DMS79 treated with DMSO at 0.1 percent for 48 hours (cell line): ENCODE results near the gene OLIG1.

Experiments
- DNase-seq: peaks from one replicate; lab custom pipeline; 2025; lab: John Stamatoyannopoulos, UW

The OLIG1 gene

DNA sequence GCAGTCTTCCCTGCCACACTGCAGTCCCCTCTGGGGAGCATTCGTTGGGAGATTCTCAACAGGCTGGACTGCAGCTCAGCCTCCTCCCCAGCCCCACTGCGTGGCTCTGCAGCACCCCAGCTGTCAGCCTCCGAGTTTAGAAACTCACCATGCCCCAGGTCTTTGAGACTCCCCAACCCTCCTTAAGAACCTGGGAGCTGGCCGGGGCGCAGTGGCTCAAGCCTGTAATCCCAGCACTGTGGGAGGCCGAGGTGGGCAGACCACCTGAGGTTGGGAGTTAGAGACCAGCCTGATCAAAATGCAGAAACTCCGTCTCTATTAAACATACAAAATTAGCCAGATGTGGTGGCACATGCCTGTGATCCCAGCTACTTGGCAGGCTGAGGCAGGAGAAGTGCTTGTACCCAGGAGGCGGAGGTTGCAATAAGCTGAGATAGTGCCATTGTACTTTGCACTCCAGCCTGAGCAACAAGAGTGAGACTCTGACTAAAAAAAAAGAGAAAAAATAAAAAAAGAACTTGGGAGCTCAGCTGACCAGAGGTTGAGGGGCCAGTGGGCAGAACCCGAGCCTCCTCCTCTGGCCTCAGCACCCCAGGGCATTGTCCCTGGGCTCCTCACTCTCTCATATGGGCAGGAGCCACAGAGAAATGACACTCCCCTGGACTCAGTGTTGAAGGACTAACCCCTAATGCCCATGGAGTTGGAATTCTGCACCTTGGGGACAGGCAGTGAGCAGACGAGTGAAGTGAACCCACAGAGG lies 38.6 kb upstream of the OLIG1 start:
- DNase-seq: no peak

DNA sequence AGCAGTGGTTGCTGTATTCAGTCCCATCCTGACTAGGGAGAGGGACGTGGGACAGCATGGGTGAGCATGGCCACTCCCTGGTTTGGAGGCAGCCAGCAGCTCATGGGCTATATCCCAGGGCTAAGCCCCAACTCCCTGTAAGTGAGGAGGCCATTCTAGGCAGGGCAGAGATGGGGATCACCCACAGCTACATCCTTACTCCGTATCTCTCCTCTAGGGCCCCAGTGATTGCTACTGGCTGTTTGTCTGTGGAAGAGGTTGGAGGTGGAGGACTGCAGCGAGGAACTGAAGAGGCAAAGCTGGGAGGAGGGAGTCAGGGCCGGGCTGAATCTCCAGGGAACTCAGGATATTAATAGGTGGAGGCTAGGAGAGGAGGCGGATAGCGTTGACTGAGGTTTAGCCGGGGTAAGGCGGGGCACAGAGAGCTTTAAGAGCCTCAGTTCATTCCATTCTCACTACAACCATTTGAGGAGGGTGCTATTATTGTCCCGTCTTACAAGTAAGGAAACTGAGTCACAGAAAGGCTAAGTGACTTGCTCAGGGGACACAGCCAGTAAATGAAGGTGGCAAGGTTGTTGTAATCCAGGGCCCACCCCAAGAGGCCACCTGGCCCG lies 37.4 kb upstream of the OLIG1 start:
- no peak for DNase-seq

DNA sequence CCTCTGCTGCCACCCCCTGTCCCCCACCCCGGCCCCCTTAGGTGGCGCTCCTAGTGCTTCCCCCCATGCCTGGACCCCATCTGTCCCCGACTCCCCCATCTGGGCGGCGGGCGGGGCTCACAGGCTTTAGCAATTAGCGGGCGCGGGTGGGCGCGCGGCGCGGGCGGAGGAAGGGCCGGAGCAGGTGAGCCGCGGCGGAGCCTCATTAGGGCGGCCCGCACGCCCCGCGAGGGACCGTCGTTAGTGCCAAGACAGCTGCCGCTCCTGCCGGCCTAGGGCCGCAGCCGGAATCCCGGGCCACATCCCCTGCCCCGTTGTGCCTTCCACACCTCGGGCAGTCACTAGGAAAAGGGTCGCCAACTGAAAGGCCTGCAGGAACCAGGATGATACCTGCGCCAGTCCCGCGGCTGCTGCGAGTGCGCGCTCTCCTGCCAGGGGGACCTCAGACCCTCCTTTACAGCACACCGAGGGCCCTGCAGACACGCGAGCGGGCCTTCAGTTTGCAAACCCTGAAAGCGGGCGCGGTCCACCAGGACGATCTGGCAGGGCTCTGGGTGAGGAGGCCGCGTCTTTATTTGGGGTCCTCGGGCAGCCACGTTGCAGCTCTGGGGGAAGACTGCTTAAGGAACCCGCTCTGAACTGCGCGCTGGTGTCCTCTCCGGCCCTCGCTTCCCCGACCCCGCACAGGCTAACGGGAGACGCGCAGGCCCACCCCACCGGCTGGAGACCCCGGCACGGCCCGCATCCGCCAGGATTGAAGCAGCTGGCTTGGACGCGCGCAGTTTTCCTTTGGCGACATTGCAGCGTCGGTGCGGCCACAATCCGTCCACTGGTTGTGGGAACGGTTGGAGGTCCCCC lies 36.6 kb upstream of the OLIG1 start:
- DNase-seq: no peak

DNA sequence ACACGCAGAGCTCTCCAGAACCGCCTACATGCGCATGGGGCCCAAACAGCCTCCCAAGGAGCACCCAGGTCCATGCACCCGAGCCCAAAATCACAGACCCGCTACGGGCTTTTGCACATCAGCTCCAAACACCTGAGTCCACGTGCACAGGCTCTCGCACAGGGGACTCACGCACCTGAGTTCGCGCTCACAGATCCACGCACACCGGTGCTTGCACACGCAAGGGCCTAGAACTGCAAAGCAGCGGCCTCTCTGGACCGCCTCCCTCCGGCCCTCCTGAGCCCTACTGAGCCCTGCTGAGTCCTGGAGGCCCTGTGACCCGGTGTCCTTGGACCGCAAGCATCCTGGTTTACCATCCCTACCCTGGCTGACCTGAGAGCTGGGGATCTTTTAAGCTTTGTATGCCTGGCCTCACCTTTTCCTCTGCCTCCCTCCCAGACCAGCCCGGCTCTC lies 36.0 kb upstream of the OLIG1 start:
- DNase-seq: no peak

DNA sequence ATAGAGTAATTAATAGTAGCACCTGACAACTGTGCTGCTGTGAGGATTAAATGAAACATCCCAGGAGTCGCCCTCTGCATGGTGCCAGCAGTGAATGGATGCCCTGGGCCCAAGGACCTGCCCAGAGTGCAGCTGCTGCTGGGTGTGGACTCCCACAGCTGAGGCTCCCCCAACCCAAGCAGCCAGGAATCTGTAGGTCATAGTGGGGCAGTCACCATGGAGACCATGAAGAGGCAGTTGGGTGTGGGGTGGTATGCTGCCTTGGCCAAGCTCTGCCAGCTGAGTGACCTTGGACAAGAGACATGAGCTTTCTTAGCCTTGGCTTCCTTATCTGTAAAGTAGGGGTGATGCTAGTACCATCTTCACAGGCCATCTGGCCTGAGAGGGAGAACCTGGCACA lies 34.8 kb upstream of the OLIG1 start:
- no peak for DNase-seq

DNA sequence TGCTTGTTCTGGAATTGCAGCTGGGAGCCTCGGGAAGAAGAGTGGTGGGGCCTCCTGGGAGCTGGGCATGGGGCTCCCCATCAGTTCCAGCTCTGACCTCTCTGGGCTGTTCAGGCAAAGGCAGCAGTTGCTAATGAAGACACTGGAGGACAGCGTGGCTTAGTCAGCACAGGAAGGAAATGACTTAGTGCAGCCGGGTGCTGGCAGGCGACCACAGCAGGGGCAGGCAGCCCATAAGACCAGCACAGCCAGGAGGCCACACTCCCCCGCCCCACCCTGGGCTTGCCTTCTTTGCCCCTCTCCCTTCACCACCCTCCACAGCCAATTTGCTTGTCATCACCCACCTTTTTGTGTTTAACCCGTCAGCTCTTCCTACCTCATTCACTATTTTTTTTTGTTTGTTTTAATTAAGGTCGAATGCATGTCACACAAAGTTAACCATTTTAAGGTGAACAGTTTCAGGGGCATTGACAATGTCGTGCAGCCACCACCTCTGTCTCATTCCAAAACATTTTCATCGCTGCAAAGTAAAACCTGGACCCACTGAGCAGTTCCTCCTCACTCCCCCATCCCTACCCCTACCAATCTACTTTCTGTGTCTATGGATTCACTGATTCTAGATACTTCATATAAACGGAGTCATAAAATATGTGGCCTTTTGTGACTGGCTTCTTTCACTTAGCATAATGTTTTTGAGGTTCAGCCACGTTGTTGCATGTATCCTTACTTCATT lies 33.3 kb upstream of the OLIG1 start:
- DNase-seq: no peak

DNA sequence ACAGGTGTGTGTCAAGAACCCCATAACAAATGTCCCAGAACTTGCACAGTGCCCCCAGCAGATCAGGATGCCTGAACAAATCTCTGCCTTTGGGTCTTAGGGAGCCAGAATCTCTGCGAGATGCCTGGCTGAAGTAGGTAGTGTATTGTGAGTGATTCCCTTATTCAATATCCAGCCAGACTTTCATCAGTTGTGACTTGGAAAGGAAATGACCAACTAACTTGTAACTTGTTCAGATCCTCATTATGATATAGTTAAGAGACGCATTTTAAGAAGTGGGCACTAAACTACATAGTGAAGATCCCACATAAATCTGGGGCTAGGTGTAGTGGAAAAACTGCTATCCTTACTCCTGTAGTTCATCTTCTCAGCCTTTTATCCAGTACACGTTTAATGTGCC lies 32.4 kb upstream of the OLIG1 start:
- DNase-seq: no peak

DNA sequence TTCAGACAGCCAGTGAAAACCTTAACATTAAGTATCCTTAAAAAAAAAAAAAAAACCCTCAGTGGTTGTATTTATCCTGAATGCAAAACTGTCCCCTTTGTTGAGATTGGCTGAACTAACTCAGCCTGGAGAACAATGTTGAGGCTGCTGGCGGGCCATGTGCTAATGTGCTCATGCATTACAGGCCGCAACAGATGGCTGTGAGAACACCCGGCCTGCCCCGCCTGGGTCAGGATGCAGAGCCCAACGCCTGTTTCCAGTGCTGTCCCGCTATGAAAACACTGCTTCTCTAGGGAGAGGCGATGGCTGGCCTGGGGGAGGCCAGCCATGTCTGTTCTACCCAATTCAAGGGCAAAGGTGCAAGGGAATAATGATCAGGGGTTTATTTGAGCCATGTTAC lies 30.4 kb upstream of the OLIG1 start:
- DNase-seq: no peak

DNA sequence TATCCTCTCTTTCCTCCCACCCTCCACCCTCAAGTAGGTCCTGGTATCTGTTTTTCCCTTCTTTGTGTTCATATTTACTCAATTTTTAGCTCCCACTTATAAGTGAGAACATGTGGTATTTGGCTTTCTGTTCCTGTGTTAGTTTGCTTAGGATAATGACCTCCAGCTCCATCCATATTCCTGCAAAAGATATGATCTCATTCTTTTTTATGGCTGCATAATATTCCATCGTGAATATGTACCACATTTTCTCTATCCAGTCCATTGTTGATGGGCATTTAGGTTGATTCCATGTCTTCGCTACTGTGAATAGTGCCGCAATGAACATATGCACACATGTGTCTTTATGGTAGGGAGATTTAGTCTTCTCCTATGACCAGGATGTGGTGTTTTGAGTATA lies 29.7 kb upstream of the OLIG1 start:
- no peak for DNase-seq

DNA sequence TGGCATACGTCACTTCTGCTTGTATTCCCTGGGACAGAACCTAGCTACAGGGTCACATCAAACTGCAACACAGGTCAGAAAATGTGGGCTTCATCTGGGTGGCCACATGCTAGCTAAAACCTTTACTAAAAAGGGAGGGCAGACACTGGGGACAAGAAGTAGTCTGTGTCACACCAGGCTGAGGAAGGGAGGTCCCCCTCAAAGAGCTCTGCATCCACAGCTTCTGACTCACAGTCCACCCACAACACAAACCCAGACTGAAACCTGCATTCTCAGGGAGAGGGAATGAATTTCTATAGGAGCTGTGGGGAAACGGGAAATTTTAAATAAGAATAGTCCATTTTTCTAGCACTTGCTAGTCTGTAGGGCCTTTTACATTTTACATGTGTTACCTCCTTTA lies 28.0 kb upstream of the OLIG1 start:
- DNase-seq: no peak

DNA sequence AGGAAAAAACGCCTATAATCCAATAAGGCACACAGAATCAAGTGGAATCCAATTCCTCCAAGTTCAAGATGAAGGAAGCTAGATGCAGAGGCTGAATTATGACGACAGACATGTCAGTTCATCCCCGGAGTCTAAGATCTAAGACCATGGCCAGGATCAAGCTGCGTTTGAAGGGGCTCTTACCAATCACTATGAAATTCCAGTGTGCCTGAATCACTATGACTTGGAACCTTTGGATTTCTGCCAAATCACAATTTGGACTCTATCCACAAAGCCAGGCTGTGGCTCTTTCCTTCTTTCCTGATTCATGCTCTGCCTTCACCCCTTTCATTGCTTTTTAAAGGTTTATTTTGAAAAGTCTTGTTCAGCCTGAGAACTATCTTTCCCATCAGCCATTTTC lies 27.1 kb upstream of the OLIG1 start:
- DNase-seq: peak; percentile 44

DNA sequence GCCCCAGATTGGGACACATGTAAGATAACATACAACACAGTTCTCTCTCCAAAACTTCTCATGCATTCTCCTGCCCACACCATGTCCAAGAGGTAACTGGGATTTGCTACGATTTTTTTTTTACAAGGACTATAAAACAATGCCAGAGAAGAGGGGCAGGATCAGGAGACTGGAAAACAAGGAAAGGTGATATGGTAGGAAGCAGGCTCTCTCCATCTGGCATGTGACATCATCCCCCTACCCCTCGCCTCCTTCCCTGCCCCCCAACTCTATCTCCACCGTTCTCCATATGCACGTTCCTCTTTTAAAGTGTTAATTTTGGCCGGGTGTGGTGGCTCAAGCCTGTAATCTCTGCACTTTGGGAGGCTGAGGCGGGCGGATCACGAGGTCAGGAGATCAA lies 23.5 kb upstream of the OLIG1 start:
- DNase-seq: no peak

DNA sequence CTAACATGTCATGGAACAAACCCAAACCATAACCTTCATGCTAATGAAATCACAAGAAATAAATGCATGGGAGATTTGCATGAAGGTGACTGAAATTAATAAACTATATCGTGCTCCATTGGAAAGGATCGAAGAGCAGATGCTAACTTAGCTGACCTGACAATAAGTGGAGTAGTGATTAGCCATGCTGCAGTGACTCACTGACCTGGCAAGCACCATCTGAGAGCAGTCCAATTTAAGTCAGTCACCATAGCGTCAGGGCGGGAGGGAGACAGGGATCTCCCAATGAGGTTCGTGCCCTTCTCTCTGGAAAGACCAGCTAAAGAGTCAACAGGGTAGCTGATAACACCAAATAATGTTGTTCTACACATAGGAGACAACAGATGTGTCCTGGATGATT lies 22.7 kb upstream of the OLIG1 start:
- DNase-seq: no peak

DNA sequence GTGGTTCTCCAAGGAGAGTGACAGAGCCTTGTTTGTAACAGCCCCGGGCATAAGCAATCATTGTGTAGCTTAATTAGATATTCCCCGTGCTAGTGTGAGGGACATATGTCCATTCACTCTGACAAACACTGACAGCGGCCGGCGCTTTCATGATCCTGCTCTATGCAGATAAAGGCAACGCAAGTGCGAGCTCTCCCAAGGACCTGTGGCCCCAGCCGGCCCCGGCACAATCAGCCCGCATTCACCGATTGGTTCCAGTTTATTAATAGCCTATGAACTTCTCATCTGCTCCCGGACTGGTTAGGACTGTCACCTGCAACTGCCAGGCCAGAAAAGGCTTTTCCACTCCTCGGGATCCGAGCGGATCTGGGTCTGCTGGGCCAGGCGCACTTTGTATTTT lies 18.0 kb upstream of the OLIG1 start:
- no peak for DNase-seq

DNA sequence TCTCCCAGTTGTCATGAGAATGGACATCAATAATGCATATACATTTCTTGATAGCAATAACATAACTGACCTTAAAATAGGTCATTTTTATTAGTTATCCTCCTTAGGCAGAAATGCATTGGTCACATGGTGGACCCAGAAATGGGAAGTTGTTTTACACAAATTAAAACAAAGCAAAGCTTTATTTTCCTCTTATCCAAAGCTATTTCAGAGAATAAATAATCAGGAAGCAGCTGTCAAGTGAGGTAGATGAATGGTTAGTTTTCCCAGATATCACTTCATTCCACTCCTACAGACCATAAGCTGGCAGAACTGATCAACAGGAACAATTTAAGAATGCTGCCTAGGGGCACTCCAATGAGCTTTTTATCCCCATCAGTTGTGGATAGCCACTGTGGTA lies 16.0 kb upstream of the OLIG1 start:
- no peak for DNase-seq

DNA sequence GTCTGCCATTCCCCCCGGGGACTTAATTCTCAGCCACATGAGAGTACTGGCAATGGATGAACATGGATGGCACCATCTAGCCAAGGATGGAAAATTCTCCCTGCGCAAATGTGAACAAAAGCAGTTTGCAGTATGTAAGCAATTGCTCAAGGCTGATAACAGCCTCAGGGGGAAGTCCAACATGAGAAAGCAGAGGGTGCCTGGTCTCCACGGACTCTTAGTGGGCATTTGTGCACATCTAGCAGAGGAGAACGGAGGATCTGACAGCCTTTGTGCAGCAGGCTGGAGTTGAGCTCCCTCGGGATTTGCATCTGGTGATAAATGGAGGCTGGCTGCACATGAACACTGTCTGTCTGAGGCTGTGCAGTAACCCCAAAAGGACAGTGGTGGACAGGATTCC lies 13.9 kb upstream of the OLIG1 start:
- no peak for DNase-seq

DNA sequence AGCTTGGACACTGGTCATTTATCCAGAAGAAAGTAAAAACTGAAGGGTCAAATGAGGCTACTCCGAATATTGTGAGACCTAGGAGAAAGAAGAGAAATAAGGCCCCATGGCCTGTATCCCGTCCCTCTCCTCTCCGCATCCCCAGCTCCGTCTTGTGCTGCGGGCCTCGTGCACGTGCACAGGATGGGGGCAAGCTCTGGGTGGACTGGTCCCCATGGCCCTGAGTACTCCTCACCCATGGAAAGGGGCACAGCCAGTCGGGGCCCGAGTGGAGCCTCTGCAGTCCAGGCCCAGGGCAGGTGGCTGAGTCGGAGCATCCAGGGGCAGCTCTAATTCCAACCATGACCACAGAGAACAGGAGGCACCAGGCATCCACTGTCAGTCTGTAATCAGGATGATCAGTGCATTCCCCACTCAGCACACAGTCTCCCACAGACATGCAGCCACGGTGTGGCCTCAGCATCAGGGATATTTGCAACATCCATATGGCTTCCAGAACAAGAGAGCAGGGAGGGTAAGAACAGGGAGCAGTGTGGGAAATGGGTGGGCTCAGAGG lies 12.5 kb upstream of the OLIG1 start:
- no peak for DNase-seq

DNA sequence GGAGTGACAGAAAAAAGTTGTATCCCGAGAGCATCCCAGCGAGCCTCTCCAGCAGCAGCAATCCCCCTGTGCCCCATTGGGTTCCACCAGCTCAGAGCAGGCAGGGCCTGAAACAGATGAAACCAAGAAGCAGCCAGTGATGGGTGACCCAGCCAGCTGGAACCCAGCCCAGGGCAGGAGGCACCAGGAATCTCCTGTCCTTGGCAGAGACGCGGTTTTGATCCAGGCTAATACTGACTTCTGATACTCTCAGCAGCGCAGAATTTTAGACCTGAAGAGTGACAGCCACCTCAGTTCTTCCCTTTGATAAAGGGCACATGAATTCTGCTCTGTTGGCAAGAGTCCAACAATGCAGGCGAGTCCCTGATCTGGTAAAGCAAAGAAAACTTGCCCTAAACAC lies 11.4 kb upstream of the OLIG1 start:
- DNase-seq: no peak

DNA sequence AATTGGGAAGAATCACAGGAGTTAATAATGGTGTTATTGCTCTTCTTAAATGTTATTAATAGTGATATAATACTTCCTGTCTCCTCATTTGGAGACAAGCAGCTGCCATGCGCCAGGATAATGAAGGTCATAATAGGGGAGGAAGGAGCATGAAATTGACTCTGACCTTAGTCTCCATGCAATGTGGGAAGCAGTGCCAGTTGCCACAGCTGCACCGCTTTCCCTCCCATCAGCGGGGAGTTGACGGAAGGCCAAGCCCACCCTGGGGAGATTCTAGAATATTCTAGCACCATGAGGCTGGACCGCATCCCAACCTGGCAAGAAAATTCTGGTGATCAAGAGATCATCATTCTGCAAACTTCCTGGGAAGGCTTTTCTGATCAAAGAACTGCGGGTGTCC lies 11.0 kb upstream of the OLIG1 start:
- DNase-seq: no peak

DNA sequence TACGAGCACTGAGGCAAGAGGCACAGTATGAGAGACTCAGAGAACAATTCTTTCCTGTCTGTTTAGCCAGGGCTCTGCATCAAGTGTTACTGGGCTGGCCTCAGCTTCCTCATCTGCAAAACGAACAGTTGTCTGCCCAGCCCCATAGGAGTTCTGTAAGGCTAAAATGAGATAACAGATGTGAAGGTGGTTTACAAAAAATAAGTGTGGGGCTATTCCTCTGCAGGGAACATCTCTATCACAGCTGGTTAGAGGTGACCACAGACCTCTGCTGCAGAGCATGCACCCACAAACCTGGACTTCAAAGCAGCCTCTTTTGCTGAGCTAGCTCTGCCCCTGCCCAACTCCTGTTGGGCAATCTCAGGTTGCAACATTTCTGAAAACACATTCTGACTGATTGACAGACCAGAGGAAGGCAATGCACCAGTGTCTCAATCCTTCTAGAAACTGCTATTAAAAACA lies 10.5 kb upstream of the OLIG1 start:
- no peak for DNase-seq

DNA sequence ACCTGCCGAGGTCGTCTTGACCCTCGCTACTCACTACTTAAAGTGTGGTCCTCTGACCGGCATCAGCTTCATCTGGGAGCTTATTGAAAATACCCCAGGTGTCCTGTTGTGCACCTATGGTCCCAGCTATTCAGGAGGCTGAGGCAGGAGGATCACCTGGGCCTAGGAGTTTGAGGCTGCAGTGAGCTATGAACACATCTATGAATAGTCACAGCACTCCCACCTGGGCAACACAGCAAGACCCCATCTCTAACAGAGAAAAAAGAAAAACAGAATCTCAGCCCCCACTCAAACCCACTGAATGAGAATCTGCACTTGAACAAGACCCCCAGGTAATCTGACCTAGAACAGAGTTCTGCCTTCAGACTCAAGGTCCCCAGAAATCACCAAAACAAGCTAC lies 8.7 kb upstream of the OLIG1 start:
- DNase-seq: no peak

DNA sequence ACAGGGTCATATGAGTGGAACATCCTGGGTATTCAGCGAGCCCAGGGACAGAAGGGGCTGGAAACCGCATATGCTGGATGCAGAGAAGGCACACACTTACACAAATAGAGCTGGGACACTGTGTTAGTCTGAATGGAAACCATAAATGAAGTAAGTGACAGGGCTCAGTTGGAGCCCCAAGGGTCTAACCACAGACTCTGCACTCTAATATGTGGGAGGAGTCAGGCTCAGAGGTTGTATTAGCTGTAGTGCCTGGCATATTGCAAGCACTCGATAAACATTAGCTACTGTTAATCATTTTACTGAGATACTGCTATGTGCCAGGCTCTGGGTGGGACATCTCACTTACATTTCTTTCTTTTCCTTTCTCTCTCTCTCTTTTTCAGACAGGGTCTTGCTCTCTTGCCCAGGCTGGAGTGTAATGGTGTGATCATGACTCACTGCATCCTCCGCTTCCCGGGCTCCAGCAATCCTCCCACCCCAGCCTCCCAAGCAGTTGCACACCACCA lies 6.5 kb upstream of the OLIG1 start:
- DNase-seq: no peak
